H1 (cell line): ENCODE data around the gene CHST3. TPM values are rescaled to one million over a fixed set of nuclear protein-coding genes. Genes with fewer than 3 reads are reported as not detected.
A peak's percentile ranks its signal among the peaks of the same experiment; 100 is the strongest.

Experiments
- CHD7 ChIP-seq: fragments of 300-600 bp; sonication (generic); IDR thresholded peaks from 2 replicates; pipeline ENCODE4 v1.7.1; 2012; ENCODE audit warnings: low read length, moderate library complexity, mild to moderate bottlenecking, inconsistent platforms; ENCODE audit not compliant: insufficient replicate concordance
- GABPA ChIP-seq: IDR thresholded peaks from 2 replicates; pipeline ENCODE4 v1.6.1; 2011; ENCODE audit warnings: mild to moderate bottlenecking, low read length, moderate library complexity, borderline replicate concordance; ENCODE audit not compliant: insufficient read depth
- GTF2F1 ChIP-seq: IDR thresholded peaks from 2 replicates; pipeline ENCODE4 v1.6.1; 2012; ENCODE audit warnings: low read depth, low read length, improper control_type of control experiment, borderline replicate concordance
- KDM5A ChIP-seq: fragments of 200-600 bp; IDR thresholded peaks from 2 replicates; pipeline ENCODE4 v1.7.1; 2012; ENCODE audit warnings: mild to moderate bottlenecking, low read length, inconsistent platforms, mixed read lengths
- SIRT6 ChIP-seq: IDR thresholded peaks from one replicate; pipeline ENCODE4 v1.7.1; 2012; ENCODE audit warnings: low read length, inconsistent platforms
- polyA plus RNA-seq, 7 experiments: library from polyadenylated mRNA; depleted of rRNA in 3 of 7; stranded (reverse) in 5 of 7; unstranded in 2 of 7; fragments of >200 nt in 5 of 7; fragments of 200-250 nt in 2 of 7; gene quantifications; 1 replicate in 5 of 7; 2 replicates in 1 of 7; 4 replicates in 1 of 7; pipeline versions ENCODE4 v1.2.1 to v1.2.3, GENCODE V29; 2011 to 2013; ENCODE audit warnings: missing spikeins in 2 of 7, mixed read lengths in 2 of 7
- total RNA-seq: library from RNA; stranded (reverse); fragmentation: NEBNext Ultra II Directional; extraction: Animal tissue kit (Norgen Biotek cat#: 25700); gene quantifications from 2 replicates; pipeline ENCODE4 v1.2.1, GENCODE V29; 2021
- TF ChIP-seq, protein P1 (sequence below), 3 experiments: IDR thresholded peaks; 1 replicate in 2 of 3; 2 replicates in 1 of 3; pipeline versions ENCODE4 v1.5.1 to v1.6.1; 2011; ENCODE audit warnings: low read length in 3 of 3, mild to moderate bottlenecking in 3 of 3, inconsistent platforms in 2 of 3, low read depth in 1 of 3, moderate library complexity in 1 of 3; ENCODE audit not compliant: insufficient read depth in 1 of 3; ENCODE audit errors: control extremely low read depth in 1 of 3

The CHST3 gene
- total and polyA plus RNA-seq, 2 of the 8 experiments (the other 6 are each of a cell fraction or from before 2014, with no cell fraction given) = 2.0 to 5.8 TPM

DNA sequence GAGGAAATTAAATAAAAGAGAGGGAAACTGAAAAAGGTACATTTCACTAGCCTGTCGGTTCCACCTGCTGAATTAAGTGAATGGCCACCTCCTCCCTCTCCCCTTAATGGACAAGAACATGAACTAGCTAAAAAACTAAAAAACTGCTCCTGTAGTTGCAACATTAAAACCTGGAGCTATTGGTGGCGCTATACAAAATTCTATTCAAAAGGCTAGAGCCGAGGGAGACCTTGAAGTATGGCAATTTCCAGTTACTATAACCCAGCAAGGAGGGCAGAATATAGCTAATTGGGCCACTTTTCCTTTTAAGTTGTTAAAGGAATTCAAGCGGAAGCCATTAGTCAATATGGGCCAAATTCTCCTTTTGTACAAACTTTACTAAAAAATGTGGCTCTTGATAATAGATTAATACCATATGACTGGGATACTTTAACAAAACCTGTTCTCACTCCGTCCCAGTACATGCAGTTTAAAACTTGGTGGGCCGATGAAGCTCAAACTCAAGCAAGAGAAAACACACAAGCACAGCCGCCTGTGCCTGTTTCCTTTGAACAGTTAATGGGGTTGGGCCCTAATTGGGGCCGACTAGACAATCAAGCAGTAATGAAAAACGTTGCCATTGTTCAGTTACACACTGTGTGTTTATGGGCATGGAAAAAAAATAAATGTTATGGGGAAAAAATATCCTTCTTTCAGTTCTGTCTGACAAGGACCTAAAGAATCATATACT is 6.5 kb upstream of the CHST3 start (continued):
- TF ChIP-seq CHD7 = no peak
- TF ChIP-seq KDM5A = no peak
- TF ChIP-seq GABPA = no peak
- TF ChIP-seq, protein P1, sequence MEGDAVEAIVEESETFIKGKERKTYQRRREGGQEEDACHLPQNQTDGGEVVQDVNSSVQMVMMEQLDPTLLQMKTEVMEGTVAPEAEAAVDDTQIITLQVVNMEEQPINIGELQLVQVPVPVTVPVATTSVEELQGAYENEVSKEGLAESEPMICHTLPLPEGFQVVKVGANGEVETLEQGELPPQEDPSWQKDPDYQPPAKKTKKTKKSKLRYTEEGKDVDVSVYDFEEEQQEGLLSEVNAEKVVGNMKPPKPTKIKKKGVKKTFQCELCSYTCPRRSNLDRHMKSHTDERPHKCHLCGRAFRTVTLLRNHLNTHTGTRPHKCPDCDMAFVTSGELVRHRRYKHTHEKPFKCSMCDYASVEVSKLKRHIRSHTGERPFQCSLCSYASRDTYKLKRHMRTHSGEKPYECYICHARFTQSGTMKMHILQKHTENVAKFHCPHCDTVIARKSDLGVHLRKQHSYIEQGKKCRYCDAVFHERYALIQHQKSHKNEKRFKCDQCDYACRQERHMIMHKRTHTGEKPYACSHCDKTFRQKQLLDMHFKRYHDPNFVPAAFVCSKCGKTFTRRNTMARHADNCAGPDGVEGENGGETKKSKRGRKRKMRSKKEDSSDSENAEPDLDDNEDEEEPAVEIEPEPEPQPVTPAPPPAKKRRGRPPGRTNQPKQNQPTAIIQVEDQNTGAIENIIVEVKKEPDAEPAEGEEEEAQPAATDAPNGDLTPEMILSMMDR (IDR thresholded peaks at IDR 0.05; ENCODE audit: control extremely low read depth in 1 of 3, insufficient read depth in 1 of 3, low read depth in 1 of 3, low read length in 3 of 3) = peak in 2 of 3 experiments; percentile 37 to 40; a peak in 2 of 4 replicates
- no peak for TF ChIP-seq SIRT6
- TF ChIP-seq GTF2F1 = no peak
- TF ChIP-seq, all 59 proteins: peak for 2
